ENCODE results near the gene SLC25A31.

The SLC25A31 gene

DNA sequence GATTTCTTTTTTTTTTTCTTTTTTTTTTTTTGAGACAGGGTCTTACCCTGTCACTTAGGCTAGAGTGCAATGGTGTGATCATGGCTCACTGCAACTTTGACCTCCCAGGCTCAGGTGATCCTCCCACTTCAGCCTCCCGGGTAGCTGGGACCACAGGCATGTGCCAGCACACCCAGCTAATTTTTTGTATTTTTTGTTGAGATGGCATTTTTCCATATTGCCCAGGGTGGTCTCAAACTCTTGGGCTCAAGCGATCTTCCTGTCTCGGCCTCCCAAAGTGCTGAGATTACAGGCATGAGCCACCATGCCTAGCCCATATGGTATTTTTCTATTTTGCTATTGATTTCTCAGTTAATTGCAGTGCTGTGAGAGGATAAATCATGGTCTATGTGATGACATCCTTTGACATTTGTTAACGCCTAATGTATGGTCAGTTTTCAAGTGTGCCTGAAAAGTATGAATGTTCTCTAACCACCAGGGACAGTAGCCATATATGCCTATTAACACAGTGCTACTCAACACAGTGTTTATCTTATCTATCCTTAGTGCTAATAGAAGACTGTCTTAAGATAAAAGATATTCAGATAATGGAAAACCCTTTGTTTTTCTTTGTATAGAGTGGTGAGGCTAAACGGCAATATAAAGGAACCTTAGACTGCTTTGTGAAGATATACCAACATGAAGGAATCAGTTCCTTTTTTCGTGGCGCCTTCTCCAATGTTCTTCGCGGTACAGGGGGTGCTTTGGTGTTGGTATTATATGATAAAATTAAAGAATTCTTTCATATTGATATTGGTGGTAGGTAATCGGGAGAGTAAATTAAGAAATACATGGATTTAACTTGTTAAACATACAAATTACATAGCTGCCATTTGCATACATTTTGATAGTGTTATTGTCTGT is 42.8 kb downstream of the SLC25A31 start:
- no peaks in the 10 kb centered on the region for H3K9me3 ChIP-seq
- TF ChIP-seq CTCF (IDR thresholded peaks at IDR 0.05; ENCODE audit: low read depth, low read length) = no peak
- no peaks in the 10 kb centered on the region; the same call in 1 of the 2 replicates for H3K4me1 ChIP-seq
- DNase-seq = no peak
- no peaks in the 10 kb centered on the region for H3K27me3 ChIP-seq
- no peaks in the 10 kb centered on the region for H3K36me3 ChIP-seq
- no peak overlapping the region for H3K4me3 ChIP-seq (ENCODE audit: low read depth, low read length)

GRCh38 chr4:127775843-127776242 is 45.6 kb downstream of the SLC25A31 start:
- no peak for DNase-seq
- H3K9me3 ChIP-seq = no peaks in the 10 kb centered on the region
- no peaks in the 10 kb centered on the region for H3K27me3 ChIP-seq
- no peaks in the 10 kb centered on the region for H3K36me3 ChIP-seq
- H3K4me3 ChIP-seq (ENCODE audit: low read depth, low read length) = no peak overlapping the region
- TF ChIP-seq CTCF (IDR thresholded peaks at IDR 0.05; ENCODE audit: low read depth, low read length) = no peak
- H3K4me1 ChIP-seq = no peaks in the 10 kb centered on the region; the same call in 1 of the 2 replicates

GRCh38 chr4:127776620-127777019 is 46.4 kb downstream of the SLC25A31 start:
- TF ChIP-seq CTCF (IDR thresholded peaks at IDR 0.05; ENCODE audit: low read depth, low read length) = no peak
- H3K36me3 ChIP-seq = no peaks in the 10 kb centered on the region
- DNase-seq = no peak
- no peaks in the 10 kb centered on the region for H3K27me3 ChIP-seq
- no peaks in the 10 kb centered on the region; the same call in 1 of the 2 replicates for H3K4me1 ChIP-seq
- no peaks in the 10 kb centered on the region for H3K9me3 ChIP-seq
- H3K4me3 ChIP-seq (ENCODE audit: low read depth, low read length) = no peak overlapping the region

GRCh38 chr4:127777487-127777886 is 47.3 kb downstream of the SLC25A31 start:
- TF ChIP-seq CTCF (IDR thresholded peaks at IDR 0.05; ENCODE audit: low read depth, low read length) = no peak
- Histone ChIP-seq H3K9me3 (no peaks in the 10 kb centered on the region), H3K4me1 (no peaks in the 10 kb centered on the region), H3K36me3 (no peaks in the 10 kb centered on the region), H3K4me3 (ENCODE audit: low read depth, low read length) (no peak overlapping the region), H3K27me3 (no peaks in the 10 kb centered on the region)
- DNase-seq = no peak

DNA sequence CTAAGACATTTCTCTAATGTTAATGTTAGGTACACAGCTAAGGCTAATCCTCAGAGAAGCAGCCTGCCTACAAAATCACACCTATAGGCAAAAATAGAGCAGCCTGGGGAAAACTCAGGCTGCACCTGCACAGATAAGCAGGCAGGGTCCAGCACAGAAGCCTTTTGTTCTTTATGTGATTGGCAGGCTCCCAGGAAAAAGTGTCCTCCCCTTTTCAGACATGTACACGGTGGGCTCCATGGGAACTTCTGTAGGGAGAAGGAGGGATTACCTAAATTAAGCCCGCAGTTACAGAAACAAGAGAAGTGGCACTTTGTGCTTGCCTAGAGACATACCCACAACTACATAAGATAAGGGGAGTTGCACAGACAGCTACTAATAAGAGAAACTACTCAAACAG is 47.9 kb downstream of the SLC25A31 start:
- TF ChIP-seq CTCF (IDR thresholded peaks at IDR 0.05; ENCODE audit: low read depth, low read length) = no peak
- H3K4me1 ChIP-seq = no peaks in the 10 kb centered on the region
- no peaks in the 10 kb centered on the region for H3K9me3 ChIP-seq
- H3K4me3 ChIP-seq (ENCODE audit: low read depth, low read length) = no peak overlapping the region
- no peaks in the 10 kb centered on the region for H3K36me3 ChIP-seq
- DNase-seq = peak; percentile 16
- no peaks in the 10 kb centered on the region for H3K27me3 ChIP-seq

DNA sequence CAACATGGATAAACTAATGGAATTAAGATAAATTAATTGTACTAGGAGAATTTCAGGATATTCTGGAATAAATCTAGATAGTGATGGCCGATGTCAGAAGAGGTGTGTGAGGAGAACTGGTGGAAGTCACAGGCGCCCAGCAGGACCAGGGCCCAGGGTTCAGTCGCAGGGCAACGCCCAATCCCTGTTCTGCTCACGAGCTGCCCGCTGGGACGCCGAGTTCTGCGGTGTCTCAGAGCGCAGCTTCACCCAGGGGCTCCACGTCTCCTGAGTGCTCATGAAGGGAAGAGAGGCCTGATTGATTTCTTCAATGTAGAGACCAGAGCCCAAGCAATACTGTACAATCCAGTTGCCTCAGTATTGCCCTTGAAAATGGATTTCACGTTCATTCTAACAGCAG is 50.4 kb downstream of the SLC25A31 start:
- no peaks in the 10 kb centered on the region for H3K27me3 ChIP-seq
- no peak for TF ChIP-seq CTCF (IDR thresholded peaks at IDR 0.05; ENCODE audit: low read depth, low read length)
- no peak for DNase-seq
- no peaks in the 10 kb centered on the region for H3K36me3 ChIP-seq
- H3K4me3 ChIP-seq (ENCODE audit: low read depth, low read length) = no peak overlapping the region
- H3K4me1 ChIP-seq = no peaks in the 10 kb centered on the region
- H3K9me3 ChIP-seq = no peaks in the 10 kb centered on the region

Data from BE2C (cell line).